ENCODE data around the gene FBXW7.

Gene FBXW7

DNA sequence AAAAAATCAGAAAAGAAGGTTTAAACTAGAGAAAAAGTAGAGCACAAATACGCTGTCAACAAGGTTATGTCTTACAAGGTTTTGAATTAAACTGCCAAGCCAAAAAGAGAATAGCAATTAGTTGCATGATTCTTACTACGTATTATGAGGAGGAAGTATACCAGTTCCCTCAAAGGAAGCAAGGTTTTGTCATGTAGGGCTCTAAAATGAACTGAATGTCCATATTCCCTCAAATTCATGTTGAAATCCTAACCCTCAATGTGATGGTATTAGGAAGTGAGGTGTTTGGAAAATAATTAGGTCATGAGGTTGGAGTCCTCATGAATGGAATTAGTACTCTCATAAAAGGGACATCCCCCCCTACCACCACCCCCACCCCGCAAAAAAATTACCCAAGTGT is 201.0 kb downstream of the FBXW7 start:
- TF ChIP-seq ISL1 (CRISPR knock-in tag; IDR thresholded peaks at IDR 0.05): no peak
- TF ChIP-seq ESRRG (CRISPR knock-in tag; IDR thresholded peaks at IDR 0.05): no peak
- TF ChIP-seq ZFP30 (CRISPR knock-in tag; IDR thresholded peaks at IDR 0.05): no peak
- TF ChIP-seq ZFP3 (CRISPR knock-in tag; IDR thresholded peaks at IDR 0.05): no peak
- no peak for TF ChIP-seq SNAI2 (CRISPR knock-in tag; IDR thresholded peaks at IDR 0.05)
- TF ChIP-seq ZC3H10 (CRISPR knock-in tag; IDR thresholded peaks at IDR 0.05): no peak
- no peak for TF ChIP-seq TSHZ2 (CRISPR knock-in tag; IDR thresholded peaks at IDR 0.05)
- TF ChIP-seq ZNF565 (CRISPR knock-in tag; conservative IDR thresholded peaks at IDR 0.05; ENCODE audit: low read depth): no peak
- no peak for TF ChIP-seq BACH2 (CRISPR knock-in tag; IDR thresholded peaks at IDR 0.05; ENCODE audit: borderline replicate concordance)
- TF ChIP-seq CSDC2 (CRISPR knock-in tag; IDR thresholded peaks at IDR 0.05): no peak
- TF ChIP-seq ARNTL (CRISPR knock-in tag; IDR thresholded peaks at IDR 0.05; ENCODE audit: borderline replicate concordance, low read depth): no peak
- no peak for TF ChIP-seq RARB (CRISPR knock-in tag; IDR thresholded peaks at IDR 0.05)
- TF ChIP-seq TOX (CRISPR knock-in tag; IDR thresholded peaks at IDR 0.05; ENCODE audit: borderline replicate concordance): no peak
- no peak for TF ChIP-seq PPARA (CRISPR knock-in tag; IDR thresholded peaks at IDR 0.05; ENCODE audit: borderline replicate concordance)
- TF ChIP-seq, protein P1, sequence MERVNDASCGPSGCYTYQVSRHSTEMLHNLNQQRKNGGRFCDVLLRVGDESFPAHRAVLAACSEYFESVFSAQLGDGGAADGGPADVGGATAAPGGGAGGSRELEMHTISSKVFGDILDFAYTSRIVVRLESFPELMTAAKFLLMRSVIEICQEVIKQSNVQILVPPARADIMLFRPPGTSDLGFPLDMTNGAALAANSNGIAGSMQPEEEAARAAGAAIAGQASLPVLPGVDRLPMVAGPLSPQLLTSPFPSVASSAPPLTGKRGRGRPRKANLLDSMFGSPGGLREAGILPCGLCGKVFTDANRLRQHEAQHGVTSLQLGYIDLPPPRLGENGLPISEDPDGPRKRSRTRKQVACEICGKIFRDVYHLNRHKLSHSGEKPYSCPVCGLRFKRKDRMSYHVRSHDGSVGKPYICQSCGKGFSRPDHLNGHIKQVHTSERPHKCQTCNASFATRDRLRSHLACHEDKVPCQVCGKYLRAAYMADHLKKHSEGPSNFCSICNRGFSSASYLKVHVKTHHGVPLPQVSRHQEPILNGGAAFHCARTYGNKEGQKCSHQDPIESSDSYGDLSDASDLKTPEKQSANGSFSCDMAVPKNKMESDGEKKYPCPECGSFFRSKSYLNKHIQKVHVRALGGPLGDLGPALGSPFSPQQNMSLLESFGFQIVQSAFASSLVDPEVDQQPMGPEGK (CRISPR knock-in tag; IDR thresholded peaks at IDR 0.05; ENCODE audit: borderline replicate concordance): no peak
- TF ChIP-seq, protein P2, sequence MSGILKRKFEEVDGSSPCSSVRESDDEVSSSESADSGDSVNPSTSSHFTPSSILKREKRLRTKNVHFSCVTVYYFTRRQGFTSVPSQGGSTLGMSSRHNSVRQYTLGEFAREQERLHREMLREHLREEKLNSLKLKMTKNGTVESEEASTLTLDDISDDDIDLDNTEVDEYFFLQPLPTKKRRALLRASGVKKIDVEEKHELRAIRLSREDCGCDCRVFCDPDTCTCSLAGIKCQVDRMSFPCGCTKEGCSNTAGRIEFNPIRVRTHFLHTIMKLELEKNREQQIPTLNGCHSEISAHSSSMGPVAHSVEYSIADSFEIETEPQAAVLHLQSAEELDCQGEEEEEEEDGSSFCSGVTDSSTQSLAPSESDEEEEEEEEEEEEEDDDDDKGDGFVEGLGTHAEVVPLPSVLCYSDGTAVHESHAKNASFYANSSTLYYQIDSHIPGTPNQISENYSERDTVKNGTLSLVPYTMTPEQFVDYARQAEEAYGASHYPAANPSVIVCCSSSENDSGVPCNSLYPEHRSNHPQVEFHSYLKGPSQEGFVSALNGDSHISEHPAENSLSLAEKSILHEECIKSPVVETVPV (CRISPR knock-in tag; IDR thresholded peaks at IDR 0.05): no peak
- no peak for TF ChIP-seq ZNF8 (CRISPR knock-in tag; IDR thresholded peaks at IDR 0.05)
- no peak for ATAC-seq

DNA sequence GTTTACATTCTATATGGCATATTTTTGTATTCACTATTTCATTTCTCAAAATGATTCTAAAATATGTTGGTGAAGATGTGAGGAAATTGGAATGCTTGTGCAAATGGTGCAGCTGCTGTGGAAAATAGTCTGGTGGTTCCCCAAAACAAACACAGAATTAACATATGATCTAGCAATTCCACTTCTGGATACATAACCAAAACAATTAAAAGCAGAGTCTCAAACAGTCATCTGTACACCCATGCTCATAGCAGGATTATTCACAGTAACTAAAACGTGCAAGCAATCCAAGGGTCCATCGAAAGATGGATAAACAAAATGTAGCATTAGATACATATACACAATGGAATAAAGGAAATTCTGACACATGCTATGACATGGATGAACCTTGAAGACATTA is 204.8 kb downstream of the FBXW7 start:
- ATAC-seq: no peak
- TF ChIP-seq TSHZ2 (CRISPR knock-in tag; IDR thresholded peaks at IDR 0.05) (no peak), ZFP30 (CRISPR knock-in tag; IDR thresholded peaks at IDR 0.05) (no peak), ZNF565 (CRISPR knock-in tag; conservative IDR thresholded peaks at IDR 0.05; ENCODE audit: low read depth) (no peak), TOX (CRISPR knock-in tag; IDR thresholded peaks at IDR 0.05; ENCODE audit: borderline replicate concordance) (no peak), GLIS3 (CRISPR knock-in tag; IDR thresholded peaks at IDR 0.05) (no peak), ZNF8 (CRISPR knock-in tag; IDR thresholded peaks at IDR 0.05) (no peak), ARNTL (CRISPR knock-in tag; IDR thresholded peaks at IDR 0.05; ENCODE audit: borderline replicate concordance, low read depth) (no peak)
- TF ChIP-seq, protein P1 (CRISPR knock-in tag; IDR thresholded peaks at IDR 0.05; ENCODE audit: borderline replicate concordance): no peak

DNA sequence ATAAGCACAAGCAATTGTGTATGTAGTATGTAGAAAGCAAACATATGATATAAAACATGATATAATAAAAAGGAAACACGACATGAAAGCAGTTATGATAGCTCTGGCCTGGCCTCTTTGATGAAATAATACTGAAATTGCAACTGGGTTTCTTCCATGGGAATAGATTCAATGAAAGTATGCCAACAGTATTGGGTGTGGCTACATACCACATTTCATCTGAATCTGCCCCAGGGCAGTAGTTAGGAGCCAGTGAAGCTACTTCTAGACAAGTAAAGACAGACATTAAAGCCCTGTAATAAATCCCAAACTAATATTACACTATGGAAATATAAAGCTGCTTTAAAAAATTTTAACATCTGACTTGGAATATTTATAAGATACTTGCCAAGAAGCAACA is 207.3 kb downstream of the FBXW7 start:
- no peak for ATAC-seq
- TF ChIP-seq PPARA (CRISPR knock-in tag; IDR thresholded peaks at IDR 0.05; ENCODE audit: borderline replicate concordance) (no peak), ZFP3 (CRISPR knock-in tag; IDR thresholded peaks at IDR 0.05) (no peak), ZFP30 (CRISPR knock-in tag; IDR thresholded peaks at IDR 0.05) (no peak), POU6F1 (CRISPR knock-in tag; IDR thresholded peaks at IDR 0.05; ENCODE audit: borderline replicate concordance, low read depth) (no peak), ESRRG (CRISPR knock-in tag; IDR thresholded peaks at IDR 0.05) (no peak), CREB5 (CRISPR knock-in tag; IDR thresholded peaks at IDR 0.05; ENCODE audit: low read depth) (no peak), ZNF8 (CRISPR knock-in tag; IDR thresholded peaks at IDR 0.05) (no peak), TOX (CRISPR knock-in tag; IDR thresholded peaks at IDR 0.05; ENCODE audit: borderline replicate concordance) (no peak), ZNF565 (CRISPR knock-in tag; conservative IDR thresholded peaks at IDR 0.05; ENCODE audit: low read depth) (no peak), CSDC2 (CRISPR knock-in tag; IDR thresholded peaks at IDR 0.05) (no peak), ZC3H10 (CRISPR knock-in tag; IDR thresholded peaks at IDR 0.05) (no peak), BACH2 (CRISPR knock-in tag; IDR thresholded peaks at IDR 0.05; ENCODE audit: borderline replicate concordance) (no peak), TCF4 (CRISPR knock-in tag; IDR thresholded peaks at IDR 0.05; ENCODE audit: borderline replicate concordance) (no peak)
